GM18861 (cell line): ENCODE data around the gene CPNE4.
"Not testable (repeated sequence)": the region's sequence is repeated elsewhere in the genome, so short reads cannot be mapped to it uniquely, and the experiment has no call there.

Experiments
- ATAC-seq: cut with Tn5 transposase; IDR thresholded peaks from one replicate; pipeline ENCODE4 v1.9.1; 2021; ENCODE audit not compliant: unreplicated experiment

Gene CPNE4

GRCh38 chr3:131486545-131486944, 548.3 kb downstream of the CPNE4 start:
- ATAC-seq, result not testable (repeated sequence)

GRCh38 chr3:131485119-131485518, 549.7 kb downstream of the CPNE4 start:
- ATAC-seq, result no peak

DNA sequence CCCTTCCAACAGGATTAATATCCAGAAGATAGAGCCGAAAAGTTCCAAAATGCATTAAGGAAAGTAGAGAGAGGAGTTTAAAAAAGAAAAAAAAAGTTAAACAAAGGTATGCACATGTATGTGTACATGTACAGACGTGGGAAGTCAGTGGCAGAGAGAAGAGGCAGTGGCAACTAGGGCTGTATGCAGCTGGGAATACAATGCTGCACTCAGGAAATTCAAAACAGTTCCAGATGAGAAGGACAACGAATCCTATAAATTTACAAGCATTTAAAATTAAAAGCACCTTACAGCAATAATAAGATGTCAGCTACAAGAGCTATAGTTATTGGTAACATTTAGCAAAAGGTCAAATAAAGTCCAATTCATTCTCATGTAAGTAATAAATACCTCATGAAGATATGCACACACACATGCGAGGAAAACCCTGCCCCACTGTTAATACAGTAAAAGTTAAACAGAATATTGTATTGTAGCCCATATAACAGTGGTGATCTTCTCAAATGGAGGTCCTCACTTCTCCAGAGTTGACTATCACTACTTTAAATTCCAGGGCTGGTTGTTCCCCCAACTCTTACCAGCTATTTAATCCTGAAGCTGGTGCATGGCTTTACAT, 550.2 kb downstream of the CPNE4 start:
- ATAC-seq, result no peak
